ENCODE data around the gene AAK1. TPM values are rescaled to one million over a fixed set of nuclear protein-coding genes. Genes with fewer than 3 reads are reported as not detected.
A peak's percentile ranks its signal among the peaks of the same experiment; 100 is the strongest.

The AAK1 gene
- 9.3 to 31.8 TPM (median 12.3 TPM) in 3 replicates for polyA plus RNA-seq
- polyA plus RNA-seq (2011; ENCODE audit: low read depth): 16.1 TPM
- polyA plus RNA-seq (2011; cell fraction: cytosol; rRNA removed): 16.7 and 24.7 TPM in 2 replicates
- polyA plus RNA-seq (2011; cell fraction: nucleus; rRNA removed): 48.0 and 49.2 TPM in 2 replicates
- polyA plus RNA-seq (2012; ENCODE audit: low replicate concordance): 25.5 and 26.2 TPM in 2 replicates
- polyA minus RNA-seq: 23.9 to 48.1 TPM (median 48.0 TPM) in 3 replicates
- polyA minus RNA-seq (2011; cell fraction: cytosol; rRNA and poly(A)+ RNA removed): 26.5 TPM
- 42.0 and 89.1 TPM in 2 replicates for polyA minus RNA-seq (2011; cell fraction: nucleus; rRNA and poly(A)+ RNA removed)

DNA sequence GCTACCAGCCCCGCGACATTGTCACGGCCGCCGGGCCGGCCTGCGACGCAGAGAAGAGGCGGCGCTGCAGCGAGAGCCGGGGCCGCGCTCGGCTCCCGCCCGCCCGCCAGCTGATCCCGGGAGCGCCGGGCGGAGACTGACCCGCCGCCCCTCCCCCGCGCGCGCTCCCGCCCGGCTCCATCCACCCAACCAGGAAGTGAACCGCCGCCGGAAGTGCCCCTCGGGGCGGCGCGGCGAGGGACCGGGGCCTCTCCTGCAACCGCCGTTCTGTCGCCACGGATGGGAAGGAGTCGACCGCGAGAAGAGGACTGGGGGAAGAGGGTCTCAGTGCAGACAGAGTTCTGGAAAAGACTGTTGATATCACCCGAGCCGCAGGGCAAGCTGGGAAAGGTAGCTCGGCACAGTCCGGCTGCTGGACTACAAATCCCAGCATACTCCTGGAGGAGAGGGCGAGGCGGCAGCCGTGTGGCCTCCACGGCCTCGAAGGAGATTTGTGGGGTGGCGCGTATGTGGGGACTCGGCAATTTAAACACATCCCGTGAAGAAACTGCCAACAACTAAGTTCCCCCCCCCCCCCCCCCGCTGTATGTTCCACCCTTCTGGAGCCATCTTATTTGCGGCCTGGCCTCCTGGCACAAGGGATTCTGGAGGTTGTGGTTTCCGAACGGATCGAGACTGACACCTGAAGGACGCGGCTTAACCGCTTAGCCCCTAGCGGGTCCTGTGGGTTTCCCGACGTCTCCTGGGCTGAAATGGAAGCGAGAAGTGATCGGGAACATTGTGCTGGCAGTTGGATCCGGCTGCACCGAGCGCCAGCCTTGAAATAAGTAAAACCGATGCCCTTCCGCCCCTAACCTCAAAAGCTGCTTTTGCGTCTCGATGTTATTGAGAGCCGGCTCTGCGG, at the start of gene AAK1:
TSS of gene AAK1 (minus strand) at position 138 of the 904 bp plus-strand sequence. CDS start 699 bp downstream, outside the sequence.
- FAIRE-seq (peak; percentile 17), DNase-seq (ENCODE audit: low read depth, low spot score) (no peak)
- Histone ChIP-seq H3K4me2 (ENCODE audit: control insufficient read depth, extremely low read depth, insufficient read depth, low read depth, low read length) (peak within 1 kb of the TSS; percentile 98), H3K4me3 (ENCODE audit: control insufficient read depth in 2 of 3, extremely low read depth in 1 of 3, insufficient read depth in 2 of 3, low read depth in 1 of 3, low read length in 3 of 3) (peak within 1 kb of the TSS; percentile 77 to 94 (median 87)), H3K9me3 (ENCODE audit: control insufficient read depth, low read depth, low read length) (no peaks in the 10 kb centered on the region), H3K9me1 (ENCODE audit: control insufficient read depth, extremely low read depth, insufficient read depth, low read length) (no peaks in the 10 kb centered on the region), H4K20me1 (ENCODE audit: control insufficient read depth, extremely low read depth, insufficient read depth, low read length) (no peaks in the 10 kb centered on the region), H3K4me1 (ENCODE audit: control insufficient read depth, extremely low read depth, insufficient read depth, low read length) (peaks cover 32% of the 10 kb centered on the region), H3K9ac (ENCODE audit: control insufficient read depth, extremely low read depth, insufficient read depth, low read length) (peak within 1 kb of the TSS; percentile 85), H3K27me3 (ENCODE audit: control insufficient read depth, extremely low read depth, insufficient read depth, low read length) (no peaks in the 10 kb centered on the region), H3K79me2 (ENCODE audit: control insufficient read depth, insufficient read depth, low read length) (peaks cover 37% of the 10 kb centered on the region), H3K27ac (ENCODE audit: control insufficient read depth, insufficient read depth, low read length) (peak within 1 kb of the TSS; percentile 90), H2AFZ (ENCODE audit: control insufficient read depth, low read length) (peak within 1 kb of the TSS; percentile 99), H3K36me3 (ENCODE audit: control insufficient read depth in 2 of 2, extremely low read depth in 1 of 2, insufficient read depth in 2 of 2, low read length in 2 of 2) (peaks cover 4 to 5% of the 10 kb centered on the region in 2 experiments)
- no peak for TF ChIP-seq EZH2 (IDR thresholded peaks at IDR 0.05; ENCODE audit: low read length)
- TF ChIP-seq, protein P1, sequence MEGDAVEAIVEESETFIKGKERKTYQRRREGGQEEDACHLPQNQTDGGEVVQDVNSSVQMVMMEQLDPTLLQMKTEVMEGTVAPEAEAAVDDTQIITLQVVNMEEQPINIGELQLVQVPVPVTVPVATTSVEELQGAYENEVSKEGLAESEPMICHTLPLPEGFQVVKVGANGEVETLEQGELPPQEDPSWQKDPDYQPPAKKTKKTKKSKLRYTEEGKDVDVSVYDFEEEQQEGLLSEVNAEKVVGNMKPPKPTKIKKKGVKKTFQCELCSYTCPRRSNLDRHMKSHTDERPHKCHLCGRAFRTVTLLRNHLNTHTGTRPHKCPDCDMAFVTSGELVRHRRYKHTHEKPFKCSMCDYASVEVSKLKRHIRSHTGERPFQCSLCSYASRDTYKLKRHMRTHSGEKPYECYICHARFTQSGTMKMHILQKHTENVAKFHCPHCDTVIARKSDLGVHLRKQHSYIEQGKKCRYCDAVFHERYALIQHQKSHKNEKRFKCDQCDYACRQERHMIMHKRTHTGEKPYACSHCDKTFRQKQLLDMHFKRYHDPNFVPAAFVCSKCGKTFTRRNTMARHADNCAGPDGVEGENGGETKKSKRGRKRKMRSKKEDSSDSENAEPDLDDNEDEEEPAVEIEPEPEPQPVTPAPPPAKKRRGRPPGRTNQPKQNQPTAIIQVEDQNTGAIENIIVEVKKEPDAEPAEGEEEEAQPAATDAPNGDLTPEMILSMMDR (optimal IDR thresholded peaks at IDR 0.05 in 1 of 3, IDR thresholded peaks at IDR 0.05 in 1 of 3, conservative IDR thresholded peaks at IDR 0.05 in 1 of 3; ENCODE audit: extremely low read depth in 1 of 3, insufficient read depth in 2 of 3, low read length in 3 of 3): peak in 1 of 3 experiments; percentile 2
- dilution Hi-C loops (cut with MboI; ENCODE audit: extremely low pct_ligation_motif_present, low sequenced_read_pairs): no loop called here

DNA sequence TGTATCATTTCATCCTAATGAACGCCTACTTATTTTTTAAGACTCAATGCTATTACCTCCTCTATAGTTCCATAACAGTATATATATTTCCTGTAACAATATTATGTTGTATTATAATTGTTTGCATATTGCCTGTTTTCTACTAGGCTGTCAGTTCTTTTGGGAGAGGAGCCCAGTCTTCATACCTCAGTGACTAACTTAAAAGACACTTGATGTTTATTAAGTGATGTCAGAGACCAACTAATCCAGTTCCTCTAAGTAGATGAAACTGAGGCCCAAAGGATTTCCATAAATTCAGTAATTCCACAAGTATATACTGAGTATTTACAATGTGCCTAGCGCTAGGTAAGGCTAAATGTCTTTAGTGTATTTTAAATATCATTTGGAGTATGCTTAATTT, 48.9 kb upstream of the AAK1 start:
- dilution Hi-C loops (cut with MboI; ENCODE audit: extremely low pct_ligation_motif_present, low sequenced_read_pairs): no loop called here
- Histone ChIP-seq H3K79me2 (ENCODE audit: control insufficient read depth, insufficient read depth, low read length) (no peaks in the 10 kb centered on the region), H4K20me1 (ENCODE audit: control insufficient read depth, extremely low read depth, insufficient read depth, low read length) (no peaks in the 10 kb centered on the region), H3K27me3 (ENCODE audit: control insufficient read depth, extremely low read depth, insufficient read depth, low read length) (no peaks in the 10 kb centered on the region), H3K9me1 (ENCODE audit: control insufficient read depth, extremely low read depth, insufficient read depth, low read length) (no peaks in the 10 kb centered on the region), H3K27ac (ENCODE audit: control insufficient read depth, insufficient read depth, low read length) (no peak overlapping the region), H3K4me1 (ENCODE audit: control insufficient read depth, extremely low read depth, insufficient read depth, low read length) (no peaks in the 10 kb centered on the region), H3K4me2 (ENCODE audit: control insufficient read depth, extremely low read depth, insufficient read depth, low read depth, low read length) (no peak overlapping the region), H3K9me3 (ENCODE audit: control insufficient read depth, low read depth, low read length) (no peaks in the 10 kb centered on the region), H3K9ac (ENCODE audit: control insufficient read depth, extremely low read depth, insufficient read depth, low read length) (no peak overlapping the region), H2AFZ (ENCODE audit: control insufficient read depth, low read length) (no peak overlapping the region), H3K4me3 (ENCODE audit: control insufficient read depth in 2 of 3, extremely low read depth in 1 of 3, insufficient read depth in 2 of 3, low read depth in 1 of 3, low read length in 3 of 3) (no peak overlapping the region), H3K36me3 (ENCODE audit: control insufficient read depth in 2 of 2, extremely low read depth in 1 of 2, insufficient read depth in 2 of 2, low read length in 2 of 2) (no peaks in the 10 kb centered on the region)
- no peak for TF ChIP-seq EZH2 (IDR thresholded peaks at IDR 0.05; ENCODE audit: low read length)
- TF ChIP-seq, protein P1 (optimal IDR thresholded peaks at IDR 0.05 in 1 of 3, IDR thresholded peaks at IDR 0.05 in 1 of 3, conservative IDR thresholded peaks at IDR 0.05 in 1 of 3; ENCODE audit: extremely low read depth in 1 of 3, insufficient read depth in 2 of 3, low read length in 3 of 3): no peak
- DNase-seq (ENCODE audit: low read depth, low spot score) (no peak), FAIRE-seq (no peak)

Data from keratinocyte (primary cell).